Cerebellar nuclear complex (tissue), 1 donor: Measurements from ENCODE around the gene EXOSC7.

Experiments used
- DNase-seq, 2 experiments: peaks; one replicate each; lab custom pipeline; 2025; lab: John Stamatoyannopoulos, UW

The EXOSC7 gene

DNA sequence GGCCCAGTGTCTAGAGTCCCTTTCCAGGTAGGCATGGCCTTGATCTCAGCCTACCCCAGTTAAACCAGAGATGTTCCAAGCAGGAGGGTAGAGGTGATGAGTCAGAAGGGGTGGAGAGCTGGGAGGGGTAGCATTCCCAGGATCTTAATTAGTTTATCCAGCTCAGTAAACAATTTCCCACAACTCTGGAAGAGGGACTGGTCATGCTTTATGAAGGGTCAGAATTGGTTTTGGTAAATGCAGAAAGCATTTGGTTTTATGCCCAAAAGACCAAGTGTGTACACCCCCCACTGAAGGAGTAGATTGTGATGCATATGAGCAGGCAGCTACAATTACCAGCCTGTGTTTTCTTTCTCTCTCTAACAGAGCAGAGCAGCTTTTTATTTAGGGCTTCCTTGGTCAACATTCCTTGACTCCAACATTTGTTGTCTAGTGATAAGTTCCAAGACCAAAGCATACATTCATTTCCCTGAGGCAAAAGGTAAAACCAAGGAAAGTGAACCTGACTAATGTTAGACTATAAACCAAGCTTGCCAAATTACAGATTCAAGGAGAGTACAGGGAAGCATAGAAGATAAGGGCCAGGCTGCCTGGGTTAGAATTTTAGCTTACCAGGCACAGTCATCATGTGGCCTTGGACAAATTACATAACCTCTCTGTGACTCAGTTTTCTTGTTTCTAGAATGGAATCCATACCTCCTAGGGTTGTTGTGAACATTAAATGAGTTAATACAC lies 17.6 kb downstream of the EXOSC7 start:
- no peak for DNase-seq

DNA sequence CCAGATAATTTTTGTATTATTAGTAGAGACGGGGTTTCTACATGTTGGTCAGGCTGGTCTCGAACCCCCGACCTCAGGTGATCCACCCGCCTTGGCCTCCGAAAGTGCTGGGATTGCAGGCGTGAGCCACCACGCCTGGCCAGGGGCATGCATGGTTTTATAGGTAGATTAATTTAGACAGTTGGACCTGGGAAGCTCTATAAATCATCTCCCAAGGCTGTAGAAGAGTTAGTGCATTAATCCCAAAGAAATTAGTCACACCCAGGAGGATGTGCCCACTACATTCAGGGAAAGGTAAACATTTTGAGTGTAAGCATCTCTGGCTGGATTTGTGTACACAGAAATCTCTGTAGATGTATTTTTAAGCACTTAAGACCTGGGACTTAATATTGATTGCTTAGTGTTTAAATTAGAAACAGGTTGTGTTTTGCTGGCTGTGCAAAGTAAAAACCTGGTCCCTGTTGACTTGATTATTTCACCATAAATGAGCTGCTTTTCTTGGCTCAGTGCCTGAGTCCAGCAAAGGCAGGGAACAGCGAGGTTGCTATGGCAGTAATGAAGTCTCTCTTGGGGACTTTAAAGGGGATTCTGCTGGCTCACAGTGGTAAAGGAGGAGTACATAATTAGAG lies 19.2 kb downstream of the EXOSC7 start:
- DNase-seq, result no peak

DNA sequence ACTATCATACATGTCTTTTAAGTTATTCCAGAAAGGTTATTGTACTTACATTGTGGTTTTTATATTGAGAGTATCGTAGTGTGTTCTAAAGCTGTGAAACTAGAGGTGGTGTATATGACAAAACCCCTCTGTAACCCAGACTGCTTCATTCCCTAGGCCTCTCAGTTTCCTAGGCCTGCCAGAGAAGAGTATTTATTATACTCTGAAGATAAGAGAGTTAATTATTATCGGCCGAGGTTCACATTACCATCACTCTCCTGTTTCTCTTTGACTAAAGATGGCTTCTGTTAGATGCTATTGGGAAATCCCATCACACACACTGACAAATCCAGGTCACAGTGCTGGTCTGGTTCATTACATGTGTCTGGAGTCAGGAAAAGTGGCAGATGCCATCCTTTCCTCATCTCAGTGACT lies 20.5 kb downstream of the EXOSC7 start:
- no peak for DNase-seq

DNA sequence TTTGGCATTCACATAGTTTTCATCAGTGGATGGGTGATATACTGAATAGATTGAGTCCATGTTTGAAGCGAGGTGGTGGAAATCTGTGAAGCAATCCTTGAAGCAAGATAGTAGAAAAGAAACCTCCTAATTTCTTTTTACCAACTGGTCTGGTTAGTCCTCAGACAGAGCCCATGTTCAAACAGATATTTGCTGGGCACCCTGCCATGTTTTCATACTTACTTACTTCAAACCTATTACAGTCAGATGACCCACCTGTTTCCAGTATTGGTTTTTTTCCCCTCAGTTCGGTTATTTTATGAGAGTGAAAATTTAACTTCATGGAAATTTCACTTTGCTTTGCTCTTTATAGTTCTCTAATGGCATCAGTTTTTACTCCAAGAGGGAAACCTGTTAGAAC lies 23.7 kb downstream of the EXOSC7 start:
- no peak for DNase-seq

DNA sequence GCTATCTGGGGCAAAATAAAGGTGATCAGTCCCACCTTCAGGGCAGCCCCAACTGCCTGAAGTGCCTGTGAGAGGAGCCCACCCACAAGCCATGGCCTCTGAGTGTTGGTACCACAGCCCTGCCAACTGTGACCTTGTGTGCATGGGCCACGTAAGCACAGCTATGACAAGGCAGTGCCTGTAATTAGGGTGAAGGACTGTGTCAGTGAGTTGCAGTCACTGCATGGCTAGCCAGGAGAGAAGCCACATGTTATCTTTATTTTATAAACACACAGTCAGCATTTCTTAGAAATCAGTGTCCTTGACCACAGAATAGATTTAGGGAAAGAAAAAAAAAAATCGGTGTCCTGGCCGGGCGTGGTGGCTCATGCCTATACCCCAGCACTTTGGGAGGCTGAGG lies 24.8 kb downstream of the EXOSC7 start:
- DNase-seq, result no peak

DNA sequence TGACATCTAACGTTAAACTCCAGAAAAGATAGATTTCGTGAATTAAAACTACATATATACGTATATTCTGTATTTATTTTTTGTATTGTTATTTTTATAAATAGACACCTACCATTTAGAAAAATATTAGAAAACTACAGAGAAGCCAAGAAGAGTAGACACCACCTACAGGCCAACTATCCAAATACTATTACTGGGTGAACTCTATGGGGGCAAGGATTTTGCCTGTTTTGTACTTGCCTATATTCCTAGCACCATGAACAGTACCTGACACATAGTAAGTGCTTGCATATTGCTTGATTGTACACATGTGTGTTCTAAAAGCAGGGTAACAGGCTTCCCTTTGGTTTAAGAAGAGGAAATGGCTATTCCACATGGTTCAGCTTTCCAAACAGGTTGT lies 25.7 kb downstream of the EXOSC7 start:
- DNase-seq, result no peak

DNA sequence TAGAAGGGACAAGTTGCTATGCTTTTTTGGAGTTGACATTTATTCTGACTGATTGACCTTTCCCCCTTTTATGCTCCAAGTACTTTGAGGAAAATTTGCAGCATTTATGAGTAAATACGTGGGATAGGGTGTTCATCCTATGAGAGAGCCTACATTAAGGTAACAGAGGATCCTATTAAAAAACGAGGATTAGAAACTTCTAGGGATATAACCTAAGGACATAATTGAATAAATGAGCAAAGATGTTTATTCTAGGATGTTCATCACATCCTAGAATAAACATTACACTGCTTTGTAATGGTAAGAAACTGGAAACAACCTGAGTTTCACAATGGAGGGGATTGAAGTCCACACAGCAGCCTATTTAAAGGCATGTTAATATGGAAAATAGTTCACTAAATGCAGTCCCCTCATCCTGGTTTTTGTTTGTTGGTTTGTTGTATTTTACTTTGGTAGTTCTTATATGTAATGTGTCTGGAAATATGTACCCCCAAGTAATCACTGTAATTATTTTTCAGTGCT lies 26.2 kb downstream of the EXOSC7 start:
- DNase-seq, result no peak

DNA sequence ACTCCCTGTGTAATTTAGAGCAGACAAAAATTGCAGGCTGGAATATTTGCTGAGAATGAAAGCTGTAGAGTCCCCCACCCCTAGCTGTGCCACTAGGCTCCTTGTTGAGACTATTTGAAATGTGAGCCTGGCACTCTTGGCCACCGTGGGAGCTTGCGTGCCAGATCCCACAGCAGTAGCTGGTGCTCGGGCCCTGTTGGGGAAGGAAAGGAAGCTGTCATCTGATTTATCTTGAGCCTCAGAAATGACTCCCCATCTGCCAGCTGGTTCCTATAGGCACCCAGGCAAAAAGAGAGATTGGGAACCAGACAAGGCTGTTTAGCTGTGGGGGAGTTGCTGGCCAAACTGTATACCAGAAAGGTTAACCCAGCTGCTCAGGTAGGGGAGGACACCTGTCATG lies 26.7 kb downstream of the EXOSC7 start:
- no peak for DNase-seq

DNA sequence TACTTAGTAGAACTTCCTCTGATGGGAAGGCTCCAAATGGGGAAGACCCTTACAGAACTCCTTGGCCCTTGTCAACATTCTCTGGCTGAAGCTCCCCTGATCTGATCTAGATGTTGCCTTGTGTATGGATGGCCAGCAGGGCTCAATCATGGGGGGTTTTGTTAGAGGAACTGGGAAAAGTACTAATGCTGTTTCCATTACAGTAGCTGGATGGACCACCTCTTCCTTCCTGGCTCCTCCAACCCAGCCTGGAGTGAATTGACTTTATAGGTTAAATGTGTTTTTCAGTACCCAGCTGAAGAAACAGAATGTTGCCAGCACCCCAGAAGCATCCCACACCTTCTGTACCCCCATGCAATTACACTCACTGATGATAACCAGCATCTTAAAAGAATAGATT lies 27.4 kb downstream of the EXOSC7 start:
- DNase-seq, result no peak

DNA sequence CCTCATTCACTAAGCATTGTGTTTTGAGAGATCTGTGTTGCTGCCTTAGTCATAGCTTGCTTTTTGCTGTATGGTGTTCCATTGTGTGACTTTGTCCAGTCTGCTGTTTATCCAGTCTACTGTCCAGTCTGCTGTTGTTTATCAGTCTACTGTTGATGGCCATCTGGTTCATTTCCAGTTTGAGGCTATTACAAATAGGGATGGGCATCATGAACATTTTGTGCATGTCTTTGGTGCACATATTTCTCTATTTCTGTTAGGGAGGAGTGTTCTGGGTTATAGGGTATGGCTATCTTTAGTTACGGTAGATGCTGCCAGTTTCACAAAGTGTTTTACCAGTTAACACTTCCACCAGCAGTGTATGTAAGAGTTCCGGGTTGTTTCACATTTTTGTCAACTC lies 27.8 kb downstream of the EXOSC7 start:
- no peak for DNase-seq

DNA sequence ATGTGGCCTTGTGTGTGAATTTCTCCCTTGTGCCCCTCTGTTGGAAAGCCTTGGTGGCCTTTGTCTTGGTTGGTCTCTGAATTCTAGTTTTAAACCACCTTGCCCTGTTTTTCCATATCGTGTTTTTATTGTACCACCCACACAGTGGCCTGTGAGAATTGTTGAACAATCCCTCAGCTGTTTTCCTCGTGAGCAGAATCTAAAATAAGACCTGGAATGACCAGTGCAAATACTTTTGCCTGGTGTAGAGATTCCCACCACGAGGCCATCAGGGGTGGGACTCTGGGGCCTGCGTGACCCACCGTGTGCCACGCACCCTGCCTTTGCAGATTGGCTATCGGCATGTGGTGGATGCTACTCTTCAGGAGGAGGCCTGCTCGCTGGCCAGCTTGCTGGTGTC lies 31.0 kb downstream of the EXOSC7 start:
- no peak for DNase-seq

DNA sequence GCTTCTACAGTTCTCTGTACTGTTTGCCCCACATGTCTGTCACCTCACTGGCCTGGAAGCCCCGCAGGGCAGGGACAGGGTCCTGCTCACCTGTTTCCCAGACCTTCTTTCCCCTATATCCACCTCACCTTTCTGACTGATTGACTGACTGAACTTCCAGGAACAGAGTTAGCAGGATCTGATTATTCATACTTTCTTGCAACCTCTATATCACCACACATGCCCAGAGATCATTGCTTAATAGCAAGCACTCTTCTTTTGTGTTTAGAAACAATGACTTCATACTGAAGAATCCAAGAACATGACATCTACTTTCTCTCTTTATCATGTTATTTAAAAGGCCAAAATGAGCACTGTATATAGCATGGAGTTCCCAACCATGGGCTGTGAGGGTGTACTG lies 32.1 kb downstream of the EXOSC7 start:
- DNase-seq, result no peak

DNA sequence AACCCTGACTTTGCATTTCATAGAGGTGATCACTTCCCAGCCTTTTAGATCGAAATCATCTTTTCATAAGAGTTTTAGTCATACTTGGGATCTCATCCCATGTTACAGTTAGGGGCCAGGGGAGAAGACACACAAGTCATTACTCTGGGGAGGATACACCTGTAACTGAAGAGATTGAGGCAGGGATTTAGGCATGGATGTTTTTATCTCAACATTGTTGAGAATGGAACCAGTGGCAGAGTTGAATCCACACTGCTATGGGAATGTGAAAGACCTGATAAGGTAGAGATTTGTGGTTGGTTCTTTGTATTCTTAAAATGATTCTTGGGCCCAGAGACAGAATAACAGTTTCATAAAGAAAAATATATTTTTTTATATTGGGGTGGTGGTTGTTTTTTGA lies 33.8 kb downstream of the EXOSC7 start:
- no peak for DNase-seq

DNA sequence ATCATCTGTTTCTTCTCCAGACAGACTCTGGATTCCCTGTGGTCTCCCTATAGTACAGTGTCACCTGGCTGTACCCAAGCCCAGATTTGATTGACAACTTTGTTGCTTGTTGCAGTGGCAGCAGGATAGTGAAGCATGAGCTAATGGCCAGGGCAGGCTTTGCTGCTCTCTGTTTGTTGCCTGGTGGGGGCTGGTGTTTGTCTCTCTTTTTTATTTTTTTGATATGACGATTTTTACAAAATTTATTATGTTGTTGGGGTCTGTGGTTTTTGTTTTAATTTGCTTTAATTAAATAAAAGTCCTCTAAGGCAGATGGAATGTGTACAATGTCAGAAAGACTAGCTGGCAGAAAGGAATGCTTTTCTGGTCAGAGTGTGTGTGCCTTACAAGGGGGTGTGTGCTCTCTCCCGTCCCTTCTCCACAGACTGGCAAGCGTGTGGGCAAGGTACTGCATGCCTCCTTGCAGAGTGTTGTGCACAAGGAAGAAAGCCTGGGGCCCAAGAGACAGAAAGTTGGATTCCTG lies 34.8 kb downstream of the EXOSC7 start:
- no peak for DNase-seq

DNA sequence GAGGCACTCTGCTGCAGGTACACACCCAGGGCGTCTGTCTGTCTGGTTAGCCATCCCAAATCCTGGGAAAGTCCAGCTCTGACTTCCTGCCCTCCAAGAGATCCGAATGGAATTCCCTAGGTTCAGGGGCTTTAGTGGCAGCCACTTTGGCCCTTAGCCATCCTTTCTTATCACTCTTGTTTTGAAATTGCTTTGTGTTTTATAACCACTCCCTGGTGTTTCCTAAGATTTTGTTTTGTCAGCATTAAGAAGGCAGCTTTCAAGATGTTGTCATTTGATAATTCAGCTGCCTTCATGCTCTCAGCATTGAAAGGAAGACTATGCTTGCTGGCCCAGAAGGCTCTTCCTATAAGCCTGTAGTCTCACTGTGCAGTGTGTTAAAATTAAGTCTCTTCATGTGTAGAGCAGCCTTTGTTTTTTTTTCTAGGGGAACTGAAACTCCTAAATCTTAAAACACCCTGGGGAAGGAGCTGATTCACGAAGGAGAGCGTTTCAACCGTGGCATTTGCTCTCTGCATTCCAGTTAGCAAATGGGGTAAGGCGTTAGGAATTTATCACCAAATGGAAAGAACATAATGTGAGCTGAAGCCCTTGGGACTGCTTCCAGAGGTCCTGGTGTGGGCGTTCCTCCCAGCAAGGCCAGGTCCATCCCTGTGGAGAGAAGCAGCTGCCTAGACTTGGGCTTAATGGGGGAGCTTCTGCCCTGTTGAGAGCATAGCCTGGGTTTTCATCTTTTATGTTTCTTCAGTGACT lies 35.9 kb downstream of the EXOSC7 start:
- no peak for DNase-seq

DNA sequence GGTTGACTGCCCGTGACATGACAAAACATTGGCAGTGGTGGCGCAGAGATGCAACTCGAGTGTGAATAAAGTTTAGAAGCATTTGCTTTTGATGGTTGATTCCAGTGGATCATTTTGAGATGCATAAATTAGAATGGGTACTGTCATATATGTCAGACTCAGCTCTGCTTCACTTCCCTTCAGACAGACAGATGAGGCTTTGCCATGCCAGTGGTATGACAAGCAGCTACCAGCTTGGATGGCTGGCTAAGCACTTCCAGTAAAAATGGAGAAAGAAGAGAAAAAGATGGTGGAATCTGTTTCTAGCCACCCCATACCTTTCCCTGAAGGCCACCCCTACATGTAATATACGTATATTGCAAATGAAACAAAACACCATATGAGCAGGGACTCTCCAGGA lies 36.5 kb downstream of the EXOSC7 start:
- no peak for DNase-seq

DNA sequence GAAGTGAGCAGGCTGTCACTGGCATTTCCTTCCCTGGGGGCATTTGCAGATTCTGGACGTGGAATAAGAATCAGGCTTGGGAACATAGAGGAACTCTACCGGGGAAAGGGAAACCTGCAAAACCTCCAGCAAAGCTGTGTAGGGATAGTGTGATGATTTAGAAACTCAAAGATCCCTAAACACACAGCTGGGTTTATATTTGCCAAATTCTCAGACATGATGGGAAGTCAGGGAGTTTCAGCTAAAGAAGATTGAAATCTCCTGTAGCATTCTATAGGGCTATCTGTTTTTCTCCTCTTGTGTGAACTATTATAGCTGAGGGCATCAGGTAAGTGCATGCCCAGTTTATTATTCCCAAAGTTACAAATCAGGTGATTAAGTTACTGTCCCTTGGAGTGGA lies 40.9 kb downstream of the EXOSC7 start:
- no peak for DNase-seq

DNA sequence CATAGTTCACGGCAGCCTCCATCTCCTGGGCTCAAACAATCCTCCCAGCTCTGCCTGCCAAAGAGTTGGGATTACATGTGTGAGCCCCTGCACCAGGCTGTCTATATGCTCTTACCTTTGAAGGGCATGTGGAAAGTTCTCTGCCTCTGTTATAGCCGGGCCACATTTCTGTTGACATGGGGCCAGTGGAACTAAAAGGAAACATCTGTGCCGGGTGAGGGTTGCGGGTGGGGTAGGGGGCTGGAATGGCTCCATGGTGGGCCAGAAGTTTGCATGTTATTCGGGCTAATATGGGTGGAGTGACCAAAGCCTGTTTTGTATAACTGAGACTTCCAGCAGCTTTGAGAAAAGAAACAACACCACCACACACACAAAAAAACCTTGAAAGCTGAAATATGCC lies 41.8 kb downstream of the EXOSC7 start:
- DNase-seq, result no peak

DNA sequence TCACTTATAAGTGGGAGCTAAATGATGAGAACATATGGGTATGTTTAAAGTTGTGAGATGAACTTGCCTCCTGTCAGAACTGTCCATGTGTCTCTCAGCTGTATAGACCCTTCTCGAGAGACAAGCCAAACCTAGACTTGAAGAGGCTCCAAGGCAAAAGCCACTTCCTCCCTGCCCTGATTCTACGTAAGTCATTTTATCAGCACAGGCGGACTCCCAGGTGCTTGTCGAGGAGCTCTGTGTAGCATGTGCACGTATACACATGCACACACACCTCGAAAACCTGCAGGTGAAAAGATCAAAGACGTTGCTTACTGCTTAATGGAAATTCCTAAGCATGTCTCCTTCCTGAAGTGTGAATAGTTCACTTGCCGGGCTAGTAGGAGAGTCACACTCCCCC lies 44.5 kb downstream of the EXOSC7 start:
- DNase-seq, result no peak

DNA sequence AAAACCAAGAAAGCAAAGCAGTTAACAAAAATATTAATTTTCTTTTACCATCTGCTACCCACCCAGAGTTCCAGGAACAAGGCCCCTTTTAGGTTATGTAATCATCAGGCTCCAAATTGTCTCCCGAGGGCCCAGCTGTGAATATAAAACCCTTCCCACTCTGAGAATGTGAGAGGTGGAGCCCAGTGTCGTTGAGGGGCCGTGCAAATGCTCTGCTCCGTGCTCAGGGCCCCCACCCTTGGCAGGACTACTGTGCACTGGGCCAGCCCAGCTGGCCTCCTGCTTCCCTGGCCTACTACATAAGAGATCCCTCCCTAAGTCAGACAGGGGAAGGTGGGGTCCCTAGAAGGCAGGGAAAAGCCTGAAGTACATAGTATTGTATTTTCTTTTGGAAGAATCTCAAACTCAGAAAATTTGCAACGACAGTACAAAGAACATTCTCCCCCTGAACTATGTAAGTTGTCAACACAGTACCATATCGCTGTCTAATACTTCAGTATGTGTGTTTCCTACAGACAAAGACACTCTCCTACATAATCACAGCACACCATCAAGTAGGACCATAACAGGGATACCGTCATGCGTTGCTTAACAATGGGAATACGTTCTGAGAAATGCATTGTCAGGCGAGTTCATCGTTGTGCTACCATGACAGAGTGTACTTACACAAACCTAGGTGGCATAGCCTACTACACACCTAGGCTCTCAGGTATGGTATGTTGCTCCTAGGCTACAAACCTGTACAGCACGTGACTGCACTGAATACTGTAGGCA lies 45.7 kb downstream of the EXOSC7 start:
- no peak for DNase-seq

DNA sequence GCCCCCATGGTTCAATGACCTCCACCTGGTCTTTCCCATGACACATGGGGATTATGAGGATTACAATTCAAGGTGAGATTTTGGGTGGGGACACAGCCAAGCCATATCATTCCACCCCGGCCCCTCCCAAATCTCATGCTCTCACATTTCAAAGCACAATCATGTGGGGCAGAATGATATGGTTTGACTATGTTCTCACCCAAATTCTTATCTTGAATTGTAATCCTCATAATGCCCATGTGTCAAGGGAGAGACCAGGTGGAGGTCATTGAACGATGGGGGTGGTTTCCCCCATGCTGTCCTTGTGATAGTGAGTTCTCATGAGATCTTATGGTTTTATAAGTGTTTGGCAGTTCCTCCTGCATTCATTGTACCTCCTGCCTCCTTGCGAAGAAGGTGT lies 47.6 kb downstream of the EXOSC7 start:
- no peak for DNase-seq
